Spleen (tissue), 11 donors: Measurements from ENCODE around the gene DPYD. TPM values are rescaled to one million over a fixed set of nuclear protein-coding genes. Genes with fewer than 3 reads are reported as not detected.

Source experiments
- DNase-seq: peaks from one replicate; pipeline ENCODE4 v3.0.0-alpha.2; 2020
- H3K27ac ChIP-seq, 8 donors: fragments of 200-600 bp; sonication (generic) in 7 of 8; 1 replicate in 4 of 8; 2 replicates in 4 of 8; pipeline versions ENCODE4 v1.5.0 to v1.8.0; 2016 to 2021; ENCODE audit warnings: inconsistent platforms in 4 of 8, mild to moderate bottlenecking in 4 of 8, moderate library complexity in 1 of 8
- H3K27me3 ChIP-seq, 7 donors: fragments of 200-600 bp; sonication (generic) in 6 of 7; replicated peaks in 1 of 7; 1 replicate in 4 of 7; 2 replicates in 3 of 7; pipeline versions ENCODE4 v1.5.0 to v1.8.0; 2016 to 2021; ENCODE audit warnings: inconsistent platforms in 3 of 7, mild to moderate bottlenecking in 1 of 7
- H3K36me3 ChIP-seq, 6 donors: fragments of 200-600 bp; sonication (generic) in 5 of 6; 1 replicate in 4 of 6; 2 replicates in 2 of 6; pipeline versions ENCODE4 v1.5.0 to v1.8.0; 2016 to 2021; ENCODE audit warnings: inconsistent platforms in 2 of 6
- H3K4me1 ChIP-seq, 6 donors: fragments of 200-600 bp; sonication (generic) in 5 of 6; 1 replicate in 3 of 6; 2 replicates in 3 of 6; pipeline versions ENCODE4 v1.5.0 to v1.8.0; 2016 to 2021; ENCODE audit warnings: inconsistent platforms in 3 of 6
- H3K4me3 ChIP-seq, 8 donors: fragments of 200-600 bp; sonication (generic) in 7 of 8; 1 replicate in 4 of 8; 2 replicates in 4 of 8; pipeline versions ENCODE4 v1.5.0 to v1.8.0; 2016 to 2021; ENCODE audit warnings: inconsistent platforms in 4 of 8, mild to moderate bottlenecking in 4 of 8, moderate library complexity in 2 of 8
- H3K9me3 ChIP-seq, 8 donors: fragments of 200-600 bp; sonication (generic) in 7 of 8; 1 replicate in 4 of 8; 2 replicates in 4 of 8; pipeline versions ENCODE4 v1.5.0 to v1.8.0; 2016 to 2021; ENCODE audit warnings: inconsistent platforms in 4 of 8
- CTCF ChIP-seq, 11 experiments: fragments of 200-600 bp in 7 of 11; fragments of 450-650 bp in 4 of 11; sonication (generic) in 4 of 11; IDR thresholded peaks in 8 of 11; conservative IDR thresholded peaks in 3 of 11; 1 replicate in 7 of 11; 2 replicates in 4 of 11; pipeline versions ENCODE4 v1.4.0 to v1.8.0; 2016 to 2021; ENCODE audit warnings: antibody characterized with exemption in 11 of 11, inconsistent platforms in 4 of 11, mild to moderate bottlenecking in 1 of 11
- POLR2A ChIP-seq, 3 donors: fragments of 450-650 bp; IDR thresholded peaks; one replicate each; pipeline ENCODE4 v1.5.1; 2017; ENCODE audit warnings: antibody characterized with exemption in 3 of 3, mild to moderate bottlenecking in 1 of 3
- POLR2AphosphoS5 ChIP-seq, 3 donors: sonication (generic); formaldehyde crosslinking; IDR thresholded peaks; one replicate each; pipeline ENCODE4 v1.5.1; 2017; ENCODE audit warnings: antibody characterized with exemption in 3 of 3
- whole genome bisulfite sequencing, 5 donors: extraction: QIAGEN DNeasy Blood & Tissue Kit in 3 of 5; methylation state at CpG; one replicate each; pipeline versions ENCODE4 v1.1.5 to v1.1.7; 2013 to 2018; 5-methylcytosine and 5-hydroxymethylcytosine counted together
- intact Hi-C: fragments of 100-400 bp; cut with DNase I; formaldehyde crosslinking; loops from one replicate; pipeline ENCODE4 v1.15.0; 2023; ENCODE audit warnings: low total_unique reads
- polyA plus RNA-seq, 3 donors: library from polyadenylated mRNA; stranded (reverse); fragments of 200-250 nt; gene quantifications; one replicate each; pipeline ENCODE4 v1.2.1, GENCODE V29; 2013
- total RNA-seq, 7 donors: library from RNA; depleted of rRNA in 3 of 7; stranded (reverse); fragments of >200 nt in 3 of 7; fragmentation: NEBNext Ultra II Directional in 4 of 7; extraction: Animal tissue kit (Norgen Biotek cat#: 25700) in 4 of 7; gene quantifications; one replicate each; pipeline versions ENCODE4 v1.1.0 to v1.2.1, GENCODE V29; 2016 to 2021
- donor health status: healthy with polysubstance abuse.
- donor health status: DM: no; HTN: no; CAD: no; lungs with moderate emphysema.
- donor health status: DM: no; HTN: no; CAD: no.
- donor health status: Bipolar disorder and iron deficiency.
- donor health status: healthy.
- donor health status: DM: no; HTN: no; CAD: no.
- donor health status: DM: yes; HTN: yes; CAD: no.

The DPYD gene
- total and polyA plus RNA-seq, 10 donors: 7.3 to 114 (median 92.3) TPM

GRCh38 chr1:97814804-97815203 lies 106.0 kb downstream of the DPYD start:
- Histone ChIP-seq H3K36me3 (peaks cover 0 to 9% (median 0%) of the 10 kb centered on the region in 6 donors), H3K9me3 (no peaks in the 10 kb centered on the region), H3K27ac (no peak overlapping the region), H3K27me3 (no peaks in the 10 kb centered on the region), H3K4me1 (no peaks in the 10 kb centered on the region), H3K4me3 (no peak overlapping the region)
- intact Hi-C loops: no loop called here
- no peak for DNase-seq
- 91 to 97% (median 94%) methylated on average over 3 of the region's 3 CpGs for WGBS, 5 donors
- TF ChIP-seq CTCF (IDR thresholded peaks at IDR 0.05 in 8 of 11, conservative IDR thresholded peaks at IDR 0.05 in 3 of 11) (no peak), POLR2A (IDR thresholded peaks at IDR 0.05) (no peak), POLR2AphosphoS5 (IDR thresholded peaks at IDR 0.05) (no peak)

GRCh38 chr1:97814121-97814520 lies 106.7 kb downstream of the DPYD start:
- Histone ChIP-seq H3K9me3 (no peaks in the 10 kb centered on the region), H3K36me3 (peaks cover 0 to 9% (median 0%) of the 10 kb centered on the region in 6 donors), H3K4me1 (no peaks in the 10 kb centered on the region), H3K27me3 (no peaks in the 10 kb centered on the region), H3K4me3 (no peak overlapping the region), H3K27ac (no peak overlapping the region)
- intact Hi-C loops: no loop called here
- no peak for TF ChIP-seq CTCF (IDR thresholded peaks at IDR 0.05 in 8 of 11, conservative IDR thresholded peaks at IDR 0.05 in 3 of 11)
- no peak for TF ChIP-seq POLR2A (IDR thresholded peaks at IDR 0.05)
- TF ChIP-seq POLR2AphosphoS5 (IDR thresholded peaks at IDR 0.05): no peak
- DNase-seq: no peak
- 92 to 95% (median 95%) methylated on average over 1 of the region's 1 CpG for WGBS, 5 donors

- H3K36me3 ChIP-seq: peaks cover 0 to 4% (median 0%) of the 10 kb centered on the region in 6 donors
- H3K27ac ChIP-seq: no peak overlapping the region
Measured at GRCh38 chr1:97812076-97812475, 108.8 kb downstream of the DPYD start.

GRCh38 chr1:97806996-97807520 lies 113.8 kb downstream of the DPYD start:
- Histone ChIP-seq H3K9me3 (no peaks in the 10 kb centered on the region), H3K4me3 (no peak overlapping the region), H3K27me3 (no peaks in the 10 kb centered on the region), H3K27ac (no peak overlapping the region), H3K36me3 (no peaks in the 10 kb centered on the region), H3K4me1 (no peaks in the 10 kb centered on the region)
- DNase-seq: no peak
- 70 to 85% (median 85%) methylated on average over 1 of the region's 1 CpG for WGBS, 5 donors
- intact Hi-C loops: no loop called here
- no peak for TF ChIP-seq CTCF (IDR thresholded peaks at IDR 0.05 in 8 of 11, conservative IDR thresholded peaks at IDR 0.05 in 3 of 11)
- no peak for TF ChIP-seq POLR2A (IDR thresholded peaks at IDR 0.05)
- TF ChIP-seq POLR2AphosphoS5 (IDR thresholded peaks at IDR 0.05): no peak

More at GRCh38 chr1:97812076-97812475, 108.8 kb downstream of the DPYD start:
- H3K9me3 ChIP-seq: no peaks in the 10 kb centered on the region
- H3K4me1 ChIP-seq: no peaks in the 10 kb centered on the region
- TF ChIP-seq CTCF (IDR thresholded peaks at IDR 0.05 in 8 of 11, conservative IDR thresholded peaks at IDR 0.05 in 3 of 11) (no peak), POLR2A (IDR thresholded peaks at IDR 0.05) (no peak), POLR2AphosphoS5 (IDR thresholded peaks at IDR 0.05) (no peak)
- no peak for DNase-seq
- intact Hi-C loops: no loop called here
- no peak overlapping the region for H3K4me3 ChIP-seq
- no peaks in the 10 kb centered on the region for H3K27me3 ChIP-seq
